GM19099 (cell line): Measurements from ENCODE around the gene OR5K2.

Source experiments
- POLR2A ChIP-seq: IDR thresholded peaks from 3 replicates; pipeline ENCODE4 v1.6.1; 2011; ENCODE audit warnings: low read depth; ENCODE audit not compliant: insufficient read length; ENCODE audit errors: extremely low read depth

OR5K2 gene

DNA sequence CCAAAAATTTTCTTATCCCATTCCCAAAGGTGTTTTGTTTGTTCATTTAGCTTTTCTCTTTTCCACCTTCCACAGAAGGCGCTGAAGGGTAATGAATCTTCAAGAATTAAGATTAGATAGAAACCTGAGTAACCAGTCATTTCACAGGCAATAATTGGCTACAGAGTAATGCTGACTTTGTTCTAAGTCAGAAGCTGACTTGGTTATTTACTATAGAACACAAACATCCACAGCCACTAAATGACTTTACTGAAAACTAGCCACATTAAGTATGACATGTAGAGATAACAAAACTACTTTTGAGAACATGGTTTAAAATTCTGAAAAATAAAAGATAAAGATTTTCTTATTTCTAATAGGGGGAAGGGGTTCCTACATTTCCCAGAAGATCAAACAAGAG, 17.5 kb downstream of the OR5K2 start:
- TF ChIP-seq POLR2A, result no peak

DNA sequence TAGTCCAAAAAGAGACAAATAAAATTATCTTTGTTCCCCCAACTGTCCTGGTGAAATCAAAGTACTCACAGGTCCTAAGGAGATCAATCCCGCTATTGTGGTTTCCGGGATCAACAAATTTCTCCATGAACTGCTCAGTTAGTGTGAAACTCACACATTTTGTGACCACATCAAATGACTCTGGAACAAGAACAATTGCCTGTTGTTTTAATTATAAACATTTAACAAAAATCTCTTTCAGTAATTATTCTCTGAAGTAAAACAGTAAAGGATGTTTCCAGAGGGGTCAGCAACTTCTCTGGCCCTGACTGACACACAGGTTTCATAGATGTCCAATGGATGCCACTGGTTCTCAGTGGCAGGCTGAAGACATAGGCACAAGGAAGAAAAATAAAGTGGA, 21.3 kb downstream of the OR5K2 start:
- TF ChIP-seq POLR2A, result no peak

DNA sequence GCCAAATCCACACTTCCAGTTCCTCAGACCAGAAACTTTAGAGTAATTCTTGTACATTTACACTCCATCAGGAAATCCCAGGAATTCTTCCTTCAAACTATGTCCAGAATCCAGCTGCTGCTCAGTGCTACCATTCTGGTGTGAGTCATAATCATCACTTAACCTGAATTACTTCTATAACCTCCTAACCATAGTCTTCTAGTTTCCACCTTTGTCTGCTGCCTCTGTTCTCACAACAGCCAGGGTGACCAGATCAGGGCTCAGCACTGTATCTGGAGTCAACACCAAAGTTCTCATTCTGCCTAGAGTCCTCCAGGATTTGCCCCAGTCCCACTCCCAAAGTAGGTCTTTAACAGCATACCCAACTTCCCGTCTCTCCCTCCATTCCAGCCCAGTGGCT, 21.9 kb downstream of the OR5K2 start:
- TF ChIP-seq POLR2A, result peak; percentile 32

DNA sequence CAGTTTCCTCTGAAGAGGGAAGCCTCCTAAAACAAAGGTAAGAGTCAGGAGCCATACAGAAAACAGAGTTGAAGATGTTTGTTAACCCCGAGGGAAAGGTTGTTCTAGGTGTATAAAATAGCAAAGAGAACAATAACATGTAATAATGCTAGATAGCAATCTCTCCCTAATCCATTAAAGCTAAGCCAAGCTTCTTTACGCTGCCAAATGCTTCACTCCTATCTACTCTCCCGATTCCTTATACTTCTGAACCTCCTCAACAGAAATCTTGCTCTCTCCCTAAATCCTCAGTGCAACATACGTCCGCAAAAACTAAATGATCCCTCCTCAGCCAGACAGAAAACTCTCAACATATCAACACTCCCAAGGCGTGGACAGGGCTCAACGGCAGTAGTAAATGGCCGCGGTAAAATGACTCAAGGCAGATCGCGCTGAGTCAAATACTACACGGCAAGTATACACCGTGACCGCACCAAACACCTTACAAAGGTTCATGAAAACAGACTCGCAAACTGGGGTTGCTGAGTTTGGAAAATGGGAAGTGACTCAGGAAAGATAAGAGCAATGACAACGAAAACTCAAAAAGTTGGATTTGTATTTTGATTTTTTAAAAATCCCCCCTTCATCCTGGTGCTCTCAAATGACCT, 24.5 kb downstream of the OR5K2 start:
- peak; percentile 15 for TF ChIP-seq POLR2A

DNA sequence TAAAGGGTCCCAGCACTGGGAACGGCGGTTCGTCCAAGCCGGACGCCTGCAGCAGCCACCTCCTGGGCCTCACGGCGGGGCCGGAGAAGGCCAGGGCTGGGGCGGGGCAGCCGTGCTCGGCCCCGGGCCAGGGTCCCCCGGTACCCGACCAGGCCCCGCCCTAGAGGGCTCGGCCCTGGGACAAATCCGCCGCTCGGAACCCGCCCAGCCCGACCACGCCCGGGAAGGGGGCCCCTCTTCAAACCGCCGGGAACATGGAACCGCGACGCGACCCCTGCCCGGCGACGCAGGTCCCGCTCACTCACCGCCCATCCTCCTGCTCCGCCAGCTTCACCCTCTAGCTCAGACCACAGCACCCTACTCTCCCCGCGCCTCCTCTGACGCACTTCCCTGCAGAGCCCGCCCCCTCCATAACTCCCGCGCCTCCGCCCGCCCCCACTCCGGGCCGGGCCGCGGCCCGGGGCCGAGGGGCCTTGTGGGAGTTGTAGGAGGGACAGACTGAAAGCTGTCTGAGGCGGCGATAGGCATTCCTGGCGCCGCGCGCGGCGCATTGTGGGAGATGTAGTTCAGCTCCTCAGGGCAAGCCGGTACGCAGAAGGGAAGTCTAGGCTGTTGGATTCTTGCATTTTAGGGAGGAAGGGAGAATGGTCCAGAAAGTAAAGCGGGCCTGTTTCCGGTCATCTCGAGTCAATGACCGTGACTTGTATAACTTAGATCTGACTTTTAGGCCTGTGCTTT, 25.2 kb downstream of the OR5K2 start, which contains the start of gene CLDND1:
Gene CLDND1, minus strand, starts transcription at position 359 of the 738 bp plus-strand sequence. CDS start 1,478 bp downstream, outside the sequence.
- peak; percentile 88 for TF ChIP-seq POLR2A

DNA sequence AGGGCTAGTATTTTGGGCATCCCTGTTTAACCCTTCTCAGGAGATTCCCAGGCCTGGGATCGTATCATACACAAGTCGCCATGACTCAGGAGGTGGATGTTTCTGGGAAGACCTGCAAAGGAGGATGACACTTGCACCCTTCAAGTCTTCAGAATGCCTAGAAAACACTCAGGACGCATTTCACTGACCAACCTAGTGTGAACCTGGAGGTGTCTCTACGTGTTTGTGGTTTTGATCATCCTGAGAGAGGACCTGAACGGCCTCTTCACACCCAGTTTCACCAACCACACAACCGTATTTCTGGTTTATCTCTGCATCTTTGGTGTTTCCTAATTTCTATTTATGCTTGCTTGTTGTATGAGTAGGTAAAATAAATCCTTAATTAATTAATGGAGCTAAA, 28.0 kb downstream of the OR5K2 start:
- peak; percentile 35 for TF ChIP-seq POLR2A

DNA sequence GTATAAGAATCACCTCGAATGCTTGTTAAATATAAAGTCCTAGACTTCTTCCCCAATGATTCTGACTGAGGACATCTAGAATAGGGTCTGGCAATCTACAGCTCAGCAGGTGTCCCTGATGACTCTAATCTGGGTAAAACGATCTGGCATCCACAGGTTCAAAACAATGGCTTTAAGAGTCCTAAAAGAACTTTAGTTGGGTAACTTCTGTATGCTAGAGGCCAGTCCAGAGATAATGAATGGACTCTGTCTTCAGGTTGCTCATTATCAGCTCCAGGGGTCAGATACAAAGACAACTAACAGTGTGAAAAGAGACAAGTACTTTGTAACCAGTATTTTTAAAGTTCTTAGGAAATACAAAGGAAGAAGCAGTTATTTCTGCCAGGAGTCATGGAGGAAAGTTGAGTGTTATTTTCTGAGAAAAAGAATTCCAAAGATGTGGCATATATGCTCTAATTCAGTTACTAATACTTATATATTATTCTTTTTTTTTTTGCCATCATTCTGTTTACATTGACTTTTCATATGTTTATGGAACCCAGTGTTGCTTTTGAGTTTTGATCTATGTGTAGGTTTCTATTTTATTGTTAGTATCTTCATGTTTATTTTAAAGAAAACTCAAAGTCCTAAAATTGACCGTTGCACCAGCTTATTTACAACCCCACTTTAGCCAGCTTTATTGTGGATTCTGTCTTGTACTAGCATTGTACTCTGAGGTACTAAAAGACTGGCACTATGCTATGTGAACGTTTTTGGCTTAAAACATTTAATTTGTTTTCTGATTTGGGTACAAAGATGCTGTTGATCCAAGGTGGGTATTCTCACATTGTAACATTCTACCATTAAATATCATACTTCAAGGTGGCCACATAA, 31.2 kb downstream of the OR5K2 start:
- TF ChIP-seq POLR2A, result peak; percentile 10

DNA sequence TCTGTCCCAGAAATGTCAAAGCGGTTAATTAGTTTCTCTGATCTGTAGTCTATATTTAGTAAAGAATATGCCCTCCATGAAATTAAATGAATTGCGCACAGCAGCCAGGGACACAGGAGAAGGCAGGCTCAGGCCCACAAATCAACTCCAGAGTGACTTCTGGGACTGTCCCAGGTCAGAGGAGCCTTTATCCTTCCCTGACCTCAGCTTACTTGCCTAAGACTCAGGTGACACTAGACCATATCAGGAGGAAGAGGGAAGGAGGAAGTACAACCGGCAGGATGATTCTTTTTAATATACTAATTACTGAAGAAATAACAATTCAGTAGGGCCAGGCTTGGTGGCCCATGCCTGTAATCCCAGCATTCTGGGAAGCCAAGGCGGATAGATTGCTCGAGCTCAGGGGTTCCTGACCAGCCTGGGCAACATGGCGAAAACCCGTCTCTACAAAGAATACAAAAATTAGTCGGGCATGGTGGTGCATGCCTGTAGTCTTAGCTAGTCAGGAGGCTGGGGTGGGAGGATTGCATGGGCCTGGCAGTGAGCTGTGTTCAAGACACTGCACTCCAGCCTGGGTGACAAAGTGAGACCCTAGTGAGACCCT, 32.5 kb downstream of the OR5K2 start:
- peak; percentile 42 for TF ChIP-seq POLR2A

DNA sequence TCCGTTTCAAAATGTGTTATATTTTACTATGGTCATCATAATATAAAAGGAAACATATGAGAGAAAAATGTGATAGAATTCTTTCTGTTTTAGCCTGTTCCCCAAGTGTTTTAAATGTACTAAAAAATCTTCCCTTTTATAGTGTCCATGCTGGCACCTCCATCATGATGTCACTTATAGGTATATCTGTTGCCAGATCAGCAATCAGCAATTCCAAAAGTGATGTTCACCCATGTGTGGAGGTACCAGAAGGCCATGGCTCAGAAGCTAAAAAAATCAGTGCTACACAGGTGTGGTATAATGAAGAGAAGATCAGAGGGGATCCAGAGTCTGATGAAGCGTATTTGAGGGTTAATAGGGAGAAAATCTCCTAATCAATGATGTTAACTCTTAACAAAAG, 33.2 kb downstream of the OR5K2 start:
- TF ChIP-seq POLR2A, result peak; percentile 40

DNA sequence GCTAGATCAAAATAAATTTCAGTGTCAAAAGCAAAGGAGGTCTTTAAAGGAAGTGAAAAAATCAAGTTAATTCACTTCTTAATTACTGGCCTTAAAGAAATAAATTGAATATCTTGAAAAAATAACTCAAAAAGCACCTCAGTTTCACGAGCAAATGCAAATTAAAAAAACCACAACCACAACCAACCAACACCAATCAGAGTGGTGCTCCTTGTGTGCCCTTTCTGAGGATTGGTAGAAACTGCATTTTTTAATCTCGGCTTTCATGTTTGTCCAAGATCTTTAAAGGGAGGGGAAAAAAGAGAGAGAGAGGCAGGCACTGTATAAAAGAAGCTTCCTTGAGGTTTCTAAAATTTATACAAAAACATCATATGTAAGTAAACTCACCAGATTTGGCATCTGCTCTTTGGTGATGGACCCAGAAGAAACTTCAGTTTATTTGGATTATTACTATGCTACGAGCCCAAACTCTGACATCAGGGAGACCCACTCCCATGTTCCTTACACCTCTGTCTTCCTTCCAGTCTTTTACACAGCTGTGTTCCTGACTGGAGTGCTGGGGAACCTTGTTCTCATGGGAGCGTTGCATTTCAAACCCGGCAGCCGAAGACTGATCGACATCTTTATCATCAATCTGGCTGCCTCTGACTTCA, 34.3 kb downstream of the OR5K2 start, which contains the start of gene GPR15:
Gene GPR15, plus strand, starts transcription at position 357 of the 653 bp plus-strand sequence. Its CDS starts 56 bp downstream, at position 413.
- peak; percentile 49 for TF ChIP-seq POLR2A

DNA sequence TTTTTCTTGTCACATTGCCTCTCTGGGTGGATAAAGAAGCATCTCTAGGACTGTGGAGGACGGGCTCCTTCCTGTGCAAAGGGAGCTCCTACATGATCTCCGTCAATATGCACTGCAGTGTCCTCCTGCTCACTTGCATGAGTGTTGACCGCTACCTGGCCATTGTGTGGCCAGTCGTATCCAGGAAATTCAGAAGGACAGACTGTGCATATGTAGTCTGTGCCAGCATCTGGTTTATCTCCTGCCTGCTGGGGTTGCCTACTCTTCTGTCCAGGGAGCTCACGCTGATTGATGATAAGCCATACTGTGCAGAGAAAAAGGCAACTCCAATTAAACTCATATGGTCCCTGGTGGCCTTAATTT, 34.8 kb downstream of the OR5K2 start:
- TF ChIP-seq POLR2A, result peak; percentile 39

DNA sequence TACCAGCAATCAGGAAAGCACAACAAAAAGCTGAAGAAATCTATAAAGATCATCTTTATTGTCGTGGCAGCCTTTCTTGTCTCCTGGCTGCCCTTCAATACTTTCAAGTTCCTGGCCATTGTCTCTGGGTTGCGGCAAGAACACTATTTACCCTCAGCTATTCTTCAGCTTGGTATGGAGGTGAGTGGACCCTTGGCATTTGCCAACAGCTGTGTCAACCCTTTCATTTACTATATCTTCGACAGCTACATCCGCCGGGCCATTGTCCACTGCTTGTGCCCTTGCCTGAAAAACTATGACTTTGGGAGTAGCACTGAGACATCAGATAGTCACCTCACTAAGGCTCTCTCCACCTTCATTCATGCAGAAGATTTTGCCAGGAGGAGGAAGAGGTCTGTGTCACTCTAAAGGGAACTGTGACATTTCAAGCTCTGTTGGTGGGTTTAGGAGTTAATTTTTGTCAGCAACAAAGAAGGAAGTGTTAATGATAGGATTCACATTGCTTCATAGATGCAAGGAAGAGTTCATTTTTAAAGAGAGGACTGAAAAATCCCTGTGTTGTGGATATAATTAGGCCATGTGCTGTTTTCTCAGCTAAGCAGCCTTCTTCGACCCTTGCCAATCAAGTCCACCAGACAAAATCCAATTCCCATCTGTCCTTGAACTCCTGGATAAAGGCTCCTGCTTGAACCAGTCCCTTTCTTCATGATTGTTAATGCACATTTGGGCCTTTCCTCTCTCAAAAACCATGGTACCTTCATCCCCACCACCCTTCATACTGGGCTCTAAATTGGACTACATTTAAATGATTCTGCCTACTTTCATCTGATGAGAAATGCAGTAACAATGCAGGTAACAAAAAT, 35.5 kb downstream of the OR5K2 start:
- TF ChIP-seq POLR2A, result peak; percentile 43

DNA sequence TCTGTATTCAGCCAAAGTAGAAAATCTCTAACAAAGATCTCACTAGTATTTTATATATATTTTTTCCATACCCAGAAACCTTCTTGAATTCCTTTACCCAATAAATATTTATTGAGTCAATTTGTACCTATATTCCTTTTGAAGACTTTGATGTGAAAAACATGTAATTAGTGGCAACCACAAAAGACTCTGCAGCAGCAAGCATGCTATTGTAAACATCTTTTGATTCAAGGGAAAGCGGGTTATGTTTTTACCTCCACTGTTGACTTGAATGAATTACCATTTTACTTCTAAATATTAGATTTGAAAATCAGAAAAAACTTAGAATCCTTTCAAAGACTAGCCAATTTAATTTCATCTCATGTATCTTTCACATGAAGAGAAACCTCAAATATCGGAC, 36.7 kb downstream of the OR5K2 start:
- TF ChIP-seq POLR2A, result peak; percentile 33

DNA sequence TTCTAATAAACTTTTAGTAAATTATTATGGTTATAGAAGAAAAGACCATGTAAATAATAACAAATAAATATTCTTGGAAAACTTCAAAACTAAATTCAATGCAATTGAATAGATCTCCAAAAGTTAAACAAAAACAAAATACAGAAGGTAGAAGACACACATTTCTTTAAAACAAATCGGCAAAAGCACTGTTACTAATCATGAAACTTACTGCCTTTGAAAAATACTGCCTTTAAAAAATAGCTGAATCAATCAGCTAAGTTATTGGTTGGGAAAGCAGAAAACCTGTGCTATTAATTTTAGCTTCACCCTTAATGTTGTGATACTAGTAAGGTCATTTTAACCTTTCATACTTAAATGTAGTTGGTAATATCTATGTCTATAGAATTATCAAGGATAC, 37.3 kb downstream of the OR5K2 start:
- no peak for TF ChIP-seq POLR2A

DNA sequence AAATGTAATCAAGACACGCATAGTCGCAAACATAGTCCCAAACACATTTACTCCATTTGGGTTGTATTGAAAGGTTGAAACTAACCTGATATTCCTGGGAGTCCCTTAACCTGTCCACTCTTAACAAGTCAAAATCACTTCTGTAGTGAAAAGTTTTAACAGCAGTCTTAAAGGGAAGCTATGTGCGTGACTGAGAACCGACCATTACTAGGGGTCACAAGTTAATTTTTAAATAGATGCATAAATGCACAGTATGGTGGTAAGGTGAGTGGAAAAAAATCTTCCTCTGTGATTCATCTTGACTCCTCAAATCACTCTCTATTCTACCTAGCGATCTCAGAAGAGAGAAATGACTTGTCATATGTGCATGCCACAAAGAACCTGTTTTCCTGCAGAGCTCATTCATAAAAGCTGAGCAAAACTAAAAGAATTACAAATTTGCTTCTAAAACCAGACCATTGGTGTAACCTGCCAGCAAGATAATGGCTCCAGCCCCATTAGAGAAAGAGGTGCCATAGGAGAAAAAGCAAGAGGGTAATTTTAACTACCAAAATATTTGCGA, 39.1 kb downstream of the OR5K2 start:
- TF ChIP-seq POLR2A, result peak; percentile 91
